Astrocyte of the hippocampus (primary cell): ENCODE results near the gene GDPD5.

ENCODE experiments used
- DNase-seq: peaks from one replicate; pipeline ENCODE4 v3.0.0; 2011; ENCODE audit warnings: low read depth, low spot score

GDPD5 gene

DNA sequence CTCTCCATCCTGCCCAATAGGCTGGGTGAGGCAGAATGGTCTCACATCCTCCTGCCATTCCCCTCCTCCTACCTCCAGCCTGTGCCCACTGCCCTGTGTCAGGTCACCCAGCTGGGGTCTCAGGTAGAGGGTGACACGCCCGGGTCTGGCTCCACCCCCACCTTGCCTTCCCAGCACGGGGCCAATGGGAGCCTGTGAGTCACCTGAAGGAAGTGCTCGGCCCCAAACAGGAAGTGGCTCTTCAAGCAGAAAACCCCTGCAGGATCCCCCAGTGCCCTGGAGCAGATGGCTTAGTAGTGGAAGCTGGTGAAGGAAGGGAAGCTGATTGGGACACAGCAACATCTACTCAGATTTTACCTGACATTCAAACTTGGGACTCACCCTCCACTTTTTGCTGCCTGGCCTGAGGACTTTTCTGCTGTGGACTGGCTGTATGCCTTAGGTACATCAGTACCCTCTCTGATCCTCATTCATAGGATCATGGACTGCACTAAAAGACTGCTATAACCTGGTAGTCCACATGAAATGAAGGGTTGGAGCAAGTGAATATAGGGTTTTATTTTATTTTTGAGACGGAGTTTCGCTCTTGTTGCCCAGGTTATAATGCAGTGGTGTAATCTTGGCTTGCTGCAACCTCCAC lies 33.4 kb downstream of the GDPD5 start:
- DNase-seq = no peak

DNA sequence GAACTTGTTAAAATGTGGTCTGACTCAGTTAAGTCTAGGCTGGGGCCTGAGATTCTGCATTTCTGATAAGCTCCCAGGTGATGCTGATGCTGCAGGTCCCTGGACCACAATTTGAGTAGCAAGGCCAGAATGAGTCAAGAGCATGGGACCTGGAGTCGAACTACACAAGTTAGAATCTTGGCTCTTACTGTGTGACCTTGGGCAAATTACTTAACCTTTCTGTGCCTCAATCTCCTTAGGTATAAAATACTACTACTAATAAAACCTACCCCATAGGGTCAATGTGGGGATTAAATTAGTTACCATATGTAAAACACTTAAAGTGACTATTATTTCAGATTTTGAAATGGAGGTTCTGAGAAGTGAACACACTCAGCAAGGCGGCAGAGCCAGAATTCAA lies 34.3 kb downstream of the GDPD5 start:
- DNase-seq = no peak

DNA sequence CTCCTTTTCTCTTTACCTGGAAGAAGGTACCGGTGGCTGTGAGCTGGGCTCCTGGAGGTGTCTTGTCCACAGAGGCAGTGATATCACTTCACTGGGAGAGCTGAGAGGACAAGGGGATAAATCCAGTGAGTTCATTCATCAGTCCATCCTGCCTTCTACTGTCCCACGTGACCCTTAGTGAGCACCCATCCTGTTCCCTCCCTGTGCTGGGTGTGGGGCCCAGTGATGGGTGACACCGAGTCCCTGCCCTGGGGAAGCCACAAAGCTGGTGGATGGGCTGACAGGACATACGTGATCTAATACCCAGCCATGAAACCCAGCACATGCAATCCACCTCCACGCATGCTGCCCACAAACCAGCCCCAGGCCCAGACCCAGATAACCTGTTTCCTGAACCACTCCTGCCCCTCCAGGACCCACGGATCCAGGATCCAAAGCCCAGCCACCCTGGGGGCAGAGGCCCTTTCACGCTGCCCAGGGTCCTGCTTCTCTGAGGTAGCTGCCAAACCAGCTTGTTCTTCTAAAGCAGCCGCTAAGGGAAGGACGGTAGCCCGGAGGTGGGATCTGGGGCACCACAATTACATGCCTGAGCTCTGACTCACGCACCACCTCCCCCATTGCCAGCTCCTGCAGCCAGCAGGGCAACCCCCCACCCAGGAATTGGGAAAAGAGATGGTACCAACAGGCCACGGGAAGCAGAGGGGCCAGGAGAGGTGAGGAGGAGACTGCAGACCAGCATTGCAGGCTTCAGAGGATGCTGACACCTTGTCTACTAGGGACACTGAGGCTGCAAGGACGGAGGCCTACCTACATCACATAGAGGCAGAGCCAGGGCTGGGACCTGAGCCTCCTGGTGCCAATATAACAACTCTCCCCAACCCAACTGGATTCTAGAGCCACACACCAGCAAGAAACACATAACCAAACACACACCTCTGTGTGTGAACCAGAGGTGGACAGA lies 35.2 kb downstream of the GDPD5 start:
- peak; percentile 88 for DNase-seq

- DNase-seq = no peak
Measured at GRCh38 chr11:75487365-75487764, 38.4 kb downstream of the GDPD5 start.

- no peak for DNase-seq
Measured at GRCh38 chr11:75485742-75486141, 40.0 kb downstream of the GDPD5 start.

GRCh38 chr11:75482931-75483469 lies 42.7 kb downstream of the GDPD5 start:
- DNase-seq = no peak

- DNase-seq = no peak
Measured at GRCh38 chr11:75481922-75482606, 43.7 kb downstream of the GDPD5 start.

DNA sequence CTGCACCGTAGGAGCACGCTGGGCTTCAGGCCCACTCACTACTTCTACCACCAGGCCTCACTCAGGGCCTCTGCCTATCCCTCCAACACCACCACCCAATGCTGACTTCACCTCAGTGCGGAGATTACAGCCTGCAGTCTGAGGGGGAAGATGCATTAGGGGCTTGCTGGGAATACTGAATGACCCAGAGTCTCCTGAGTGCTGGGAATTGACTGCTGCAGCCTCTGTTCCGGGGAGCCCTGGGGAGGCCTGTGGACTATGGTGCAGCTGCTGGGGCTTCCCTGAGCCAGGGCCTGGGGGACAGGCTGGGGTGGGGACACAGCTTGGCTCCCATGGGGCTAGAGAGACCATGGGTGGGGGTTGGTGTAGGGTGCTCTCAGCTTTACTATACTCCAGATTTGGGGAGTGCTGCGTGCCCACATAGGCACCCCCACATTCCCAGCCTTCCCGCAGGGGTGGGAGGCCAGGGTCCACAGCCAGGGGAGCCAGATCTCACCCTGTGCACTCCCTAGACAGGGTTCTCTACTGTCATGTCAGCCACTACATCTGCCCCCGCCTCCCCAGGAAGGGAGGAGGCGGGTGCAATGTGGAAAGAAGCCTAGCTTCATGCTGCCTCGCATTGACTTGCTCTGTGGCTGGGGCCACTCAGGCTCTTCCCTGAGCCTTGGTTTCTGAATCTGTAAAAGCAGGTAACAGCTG lies 44.4 kb downstream of the GDPD5 start:
- no peak for DNase-seq

DNA sequence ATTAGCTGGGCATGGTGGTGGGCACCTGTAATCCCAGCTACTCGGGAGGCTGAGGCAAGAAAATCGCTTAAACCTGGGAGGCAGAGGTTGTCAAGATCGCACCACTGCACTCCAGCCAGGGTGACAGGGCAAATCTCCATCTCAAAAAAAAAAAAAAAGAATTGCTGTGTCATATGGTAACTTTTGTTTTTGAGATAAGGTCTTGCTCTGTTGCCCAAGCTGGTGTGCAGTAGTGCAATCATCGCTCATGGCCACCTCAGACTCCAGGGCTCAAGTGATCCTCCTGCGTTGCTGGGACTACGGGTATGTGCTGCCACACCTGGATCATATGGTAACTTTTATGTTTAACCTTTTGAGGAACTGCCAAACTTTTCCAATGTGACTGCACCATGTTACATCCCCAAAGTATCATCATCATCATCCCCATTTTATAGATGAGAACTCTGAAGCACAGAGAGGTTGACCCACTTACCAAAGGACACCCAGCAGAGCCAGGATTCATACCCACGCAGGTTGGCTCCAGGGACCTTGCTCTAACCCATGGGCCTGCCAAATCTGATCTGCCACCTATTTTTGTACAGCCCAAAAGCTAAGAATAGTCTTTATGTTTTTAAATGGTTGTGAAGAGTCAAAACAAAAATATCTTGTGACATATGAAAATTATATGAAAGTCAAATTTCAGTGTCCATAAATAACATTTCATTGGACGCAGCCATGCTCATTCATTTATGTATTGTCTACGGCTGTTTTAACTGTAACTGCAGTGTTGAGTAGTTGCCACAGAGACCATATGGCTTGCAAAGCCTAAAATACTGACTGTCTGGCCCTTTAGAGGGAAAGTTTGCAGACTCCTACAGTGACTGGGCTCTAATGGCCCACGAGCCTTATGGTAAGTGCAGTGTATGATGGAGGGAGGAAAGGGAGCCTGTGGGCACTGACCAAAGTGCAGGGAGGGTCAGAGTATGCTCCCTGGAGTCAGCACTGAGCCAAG lies 45.3 kb downstream of the GDPD5 start:
- DNase-seq = no peak

GRCh38 chr11:75479597-75480145 lies 46.1 kb downstream of the GDPD5 start:
- DNase-seq = no peak

- DNase-seq = no peak
Measured at GRCh38 chr11:75478783-75479596, 46.8 kb downstream of the GDPD5 start.

DNA sequence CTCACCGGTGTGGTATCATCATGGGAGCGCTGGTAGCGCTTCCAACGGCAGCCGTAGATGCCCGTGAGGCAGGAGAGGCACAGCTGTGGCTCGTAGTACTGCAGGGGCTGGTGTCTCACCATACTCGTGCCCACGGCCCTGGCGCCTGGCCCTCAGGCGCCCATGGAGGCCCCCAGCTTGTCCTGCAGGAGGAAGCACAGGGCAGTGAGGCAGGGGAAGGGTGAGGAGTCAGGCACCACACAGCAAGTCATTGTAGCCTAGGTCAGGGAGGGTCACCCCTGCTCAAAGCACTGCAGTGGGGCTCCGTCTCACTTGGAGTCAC lies 48.2 kb downstream of the GDPD5 start:
- no peak for DNase-seq

- no peak for DNase-seq
Measured at GRCh38 chr11:75476739-75477613, 48.8 kb downstream of the GDPD5 start.

DNA sequence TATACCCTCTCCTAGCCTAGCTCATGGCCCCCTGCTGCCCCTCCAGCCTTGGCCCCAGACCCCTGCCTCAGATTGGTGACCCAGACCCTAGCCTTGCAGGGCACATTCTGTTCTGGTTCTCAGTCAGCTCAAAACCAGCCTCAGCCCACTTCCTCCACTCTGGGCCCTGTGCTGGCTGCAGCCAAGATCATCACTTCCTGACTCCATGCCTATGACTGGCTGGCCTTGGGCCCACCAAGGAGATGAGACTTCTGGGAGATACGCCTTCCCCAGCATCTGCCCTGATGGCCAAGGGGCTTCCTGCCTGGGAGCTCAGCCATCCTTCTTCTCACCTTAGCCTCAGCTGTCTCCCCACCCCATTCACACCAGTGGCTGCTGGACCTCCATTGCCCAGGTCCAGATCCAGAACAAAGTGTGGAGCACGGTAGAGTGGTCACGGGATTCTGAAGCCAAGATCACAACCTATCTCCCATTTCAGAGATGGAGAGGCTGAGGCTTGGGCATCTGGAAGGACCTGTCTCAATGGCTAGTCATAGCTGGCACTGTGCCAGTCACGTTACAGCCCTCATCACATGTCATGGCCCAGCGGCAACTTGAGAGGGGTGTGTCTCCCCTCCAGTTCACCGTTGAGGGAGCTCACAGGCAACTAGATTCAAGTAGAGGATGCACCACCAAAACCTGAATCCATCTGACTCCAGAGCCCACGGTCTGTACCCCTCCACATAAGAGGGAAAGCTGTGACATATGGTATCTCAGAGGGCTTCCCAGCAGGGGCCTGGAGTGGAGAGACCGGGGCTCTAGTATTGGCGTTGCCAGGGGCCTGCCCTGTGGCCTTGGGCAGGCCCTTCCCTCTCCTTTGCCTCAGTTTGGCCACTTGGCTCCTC lies 49.7 kb downstream of the GDPD5 start:
- no peak for DNase-seq

DNA sequence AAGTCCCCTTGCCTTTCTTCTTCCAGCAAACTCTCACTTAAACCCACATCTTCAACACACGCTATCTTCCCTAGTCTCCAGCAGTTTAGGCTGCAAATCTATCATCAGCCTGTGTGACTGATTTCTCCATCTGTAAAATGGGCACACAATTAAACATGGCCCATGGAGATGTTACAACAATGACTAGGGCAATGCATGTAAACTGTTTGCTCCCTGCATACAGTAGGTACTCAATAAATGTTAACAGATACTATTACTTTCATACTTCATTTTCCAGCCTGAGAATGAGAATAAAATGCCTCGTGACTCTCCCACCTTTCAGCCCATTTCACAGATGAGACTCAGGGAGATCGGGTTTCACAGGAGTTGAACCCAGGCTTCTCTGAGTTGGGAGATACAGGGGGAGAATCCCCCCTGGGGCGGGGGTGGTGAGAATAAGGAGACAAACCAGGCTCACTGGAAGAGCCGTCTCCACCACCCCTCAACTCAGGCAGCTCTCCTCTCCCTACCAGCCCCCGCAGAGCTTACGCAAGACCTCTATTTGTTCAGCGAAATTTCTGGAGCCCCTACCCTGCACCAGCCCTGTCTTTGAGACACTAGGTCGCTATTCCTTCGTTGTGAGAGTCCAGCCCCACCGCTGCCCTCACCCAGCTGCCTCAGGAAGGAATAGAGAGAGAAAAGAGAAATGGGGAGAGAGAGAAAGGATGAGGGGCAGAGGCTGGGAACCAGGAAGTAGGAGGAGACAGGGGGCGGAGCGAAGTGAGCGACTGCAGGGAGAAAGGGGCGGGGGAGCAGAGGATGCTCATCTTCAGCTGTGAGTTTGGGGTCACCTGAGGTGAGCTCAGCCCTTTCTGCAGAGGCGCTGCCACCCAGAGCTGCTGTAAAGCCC lies 50.6 kb downstream of the GDPD5 start:
- no peak for DNase-seq

DNA sequence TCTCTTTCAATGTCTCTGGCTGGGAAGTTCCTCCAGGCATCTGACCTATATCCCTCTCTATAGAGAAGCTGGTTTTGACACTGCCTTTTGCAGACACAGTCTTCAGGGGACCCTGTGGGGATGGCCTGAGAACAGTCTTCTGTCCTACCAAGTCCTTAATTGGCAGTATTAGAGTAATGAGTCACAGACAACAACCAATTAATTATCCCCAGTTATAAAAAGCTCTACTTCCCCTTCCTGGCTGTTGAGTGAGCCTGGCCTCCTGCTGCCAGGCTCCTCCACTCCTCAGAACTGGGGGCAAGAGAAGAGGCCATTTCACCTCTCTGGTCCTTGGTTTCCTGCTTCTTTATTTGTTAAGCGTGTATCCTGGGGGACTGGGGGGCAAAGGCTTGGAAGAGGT lies 51.5 kb downstream of the GDPD5 start:
- DNase-seq = no peak
